Fibroblast of skin of left biceps (primary cell): ENCODE results near the gene SYTL2.
"Not testable (repeated sequence)": the region's sequence is repeated elsewhere in the genome, so short reads cannot be mapped to it uniquely, and the experiment has no call there.

Source experiments
- DNase-seq, 2 experiments: peaks; one replicate each; pipeline ENCODE4 v3.0.0-alpha.2; 2013; ENCODE audit warnings: low read depth in 2 of 2

SYTL2 gene

DNA sequence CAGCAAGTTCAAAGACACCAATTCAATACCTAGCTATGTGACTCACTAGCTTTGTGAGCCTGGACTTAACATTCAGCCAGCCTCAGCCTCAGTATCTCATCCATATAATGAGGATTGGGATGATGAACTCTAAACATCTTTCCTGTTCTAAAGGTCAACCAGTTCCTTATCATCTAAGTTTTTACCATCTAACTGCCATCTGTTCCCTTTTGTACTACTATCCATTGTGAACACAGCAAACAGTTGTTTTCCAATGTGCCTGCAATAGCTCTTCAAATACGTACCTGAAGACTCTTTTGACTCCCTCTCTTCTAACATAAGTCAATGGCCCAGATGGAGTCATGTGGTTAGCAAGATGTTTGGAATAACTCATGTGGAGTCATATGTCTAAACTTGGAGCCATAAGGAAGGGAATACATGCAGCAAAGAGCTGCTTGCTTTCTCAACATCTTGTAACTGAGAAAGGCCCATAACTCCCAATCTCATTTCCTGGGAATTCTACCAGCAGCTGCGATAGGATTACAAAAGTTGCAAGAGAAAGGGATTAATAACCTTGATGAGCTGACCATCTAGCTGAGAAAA lies 19.4 kb downstream of the SYTL2 start:
- no peak for DNase-seq

DNA sequence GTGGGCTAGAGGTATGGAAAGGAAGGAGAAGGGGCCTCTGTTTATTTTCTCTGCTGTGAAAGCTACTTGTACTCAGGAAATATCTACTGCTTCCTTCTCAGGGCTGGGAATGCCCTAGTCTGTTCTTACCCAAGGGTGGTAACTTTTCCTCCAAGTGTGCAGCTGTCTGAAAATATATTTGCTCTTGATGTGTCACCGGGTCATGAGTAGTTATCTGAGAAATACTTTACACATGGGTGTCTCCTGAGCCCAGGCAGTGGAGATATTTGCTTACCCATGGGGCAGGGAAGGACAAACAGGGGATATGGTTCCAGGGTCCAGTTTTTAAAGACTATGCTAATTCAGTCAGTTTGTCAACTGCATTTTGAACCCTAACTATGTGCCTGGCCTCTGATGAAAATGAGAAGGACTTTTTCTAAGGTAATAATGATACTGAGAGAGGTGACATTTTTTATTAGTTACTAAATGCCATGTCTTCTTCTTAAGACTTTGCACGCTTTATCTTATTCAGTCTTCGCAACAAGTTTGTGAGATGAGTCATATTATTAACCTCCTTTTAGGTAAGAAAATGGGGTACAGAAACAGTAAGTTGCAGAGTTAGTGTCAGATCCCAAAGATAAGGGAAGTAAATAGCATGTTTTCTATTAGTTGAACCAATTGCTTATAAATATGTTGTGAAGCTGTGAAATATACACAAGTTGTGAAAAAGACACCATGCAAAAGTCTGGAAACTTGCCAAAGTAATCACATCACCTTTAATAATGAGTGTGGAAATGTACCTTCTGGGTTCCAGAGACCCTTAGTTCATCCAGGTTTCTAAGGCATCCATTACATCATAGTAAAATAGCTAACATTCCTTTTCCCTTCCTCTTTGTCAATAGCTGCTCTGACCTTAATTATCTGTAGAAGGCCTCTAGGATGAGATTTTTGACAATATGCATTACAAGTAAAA lies 22.9 kb downstream of the SYTL2 start:
- no peak for DNase-seq

DNA sequence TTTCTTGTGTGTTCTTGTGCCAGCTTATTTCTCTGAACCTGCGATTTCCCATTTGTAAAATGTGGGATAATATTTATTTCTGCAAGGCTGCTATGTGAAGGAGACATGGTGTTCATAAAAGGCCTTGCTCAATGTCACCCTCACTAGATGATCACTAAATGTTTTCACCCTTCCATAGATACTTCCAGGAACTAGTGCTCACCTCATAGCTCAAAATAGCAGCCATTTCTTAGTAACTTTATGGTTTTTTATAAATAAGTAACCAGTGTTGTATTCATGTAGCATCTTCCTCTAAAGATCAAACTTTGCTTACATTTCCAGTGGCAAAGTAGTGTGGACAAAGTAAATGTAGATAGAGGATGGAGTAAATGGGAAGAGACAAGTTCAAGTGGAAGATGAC lies 23.8 kb downstream of the SYTL2 start:
- DNase-seq = no peak

DNA sequence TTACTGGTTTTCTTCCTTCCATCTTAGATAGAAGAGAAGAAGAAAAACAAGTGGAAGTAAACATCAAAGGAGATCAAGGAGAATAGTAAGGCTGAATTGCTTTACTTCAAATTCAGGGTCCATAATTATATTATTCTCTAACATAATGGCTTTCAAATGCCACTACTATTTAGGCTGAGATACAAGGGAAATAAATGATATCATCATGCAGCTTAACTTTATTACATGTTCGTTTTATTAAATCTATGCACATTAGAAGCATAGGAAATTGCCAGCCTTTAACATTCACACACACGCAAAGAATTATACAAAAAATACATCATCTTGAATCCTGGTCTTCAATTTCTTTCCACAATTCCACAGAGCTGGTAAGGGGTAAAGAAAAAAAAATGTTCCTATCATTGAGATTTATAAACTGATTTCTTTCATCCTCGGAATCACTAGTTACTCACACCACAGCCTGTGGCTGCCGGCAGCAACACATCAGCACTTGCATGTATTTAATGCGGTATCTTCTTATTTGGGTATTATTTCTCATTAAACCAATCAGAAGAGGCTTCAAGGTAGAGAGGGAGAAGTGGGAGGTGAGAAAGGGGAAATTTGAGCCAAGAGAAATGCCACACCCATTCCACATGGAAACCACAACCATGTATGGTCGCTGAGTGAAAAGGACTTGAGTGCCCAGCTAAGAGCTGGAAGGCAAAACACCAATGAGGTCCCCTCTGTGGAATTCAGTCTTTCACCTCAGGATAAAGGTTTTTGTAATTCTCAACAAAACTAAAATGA lies 26.3 kb downstream of the SYTL2 start:
- DNase-seq = no peak

DNA sequence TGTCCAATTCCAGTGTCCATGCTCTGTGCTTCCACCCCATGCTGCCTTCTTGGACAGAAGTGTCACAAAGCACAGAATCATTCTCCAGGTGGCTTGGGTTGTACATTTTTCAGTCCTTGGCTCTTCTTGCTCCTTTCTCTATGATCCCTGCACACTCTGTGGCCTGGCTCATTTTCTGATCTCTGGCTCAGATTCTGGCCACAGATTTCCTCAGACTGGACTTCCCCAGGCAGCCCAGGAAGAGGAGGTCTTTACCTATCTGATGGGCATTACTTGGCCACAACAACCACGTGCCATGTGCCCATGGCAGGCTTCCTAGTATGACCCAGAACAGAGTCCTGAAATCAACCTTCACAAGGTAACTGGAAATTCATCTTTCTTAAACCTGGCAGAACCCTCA lies 27.2 kb downstream of the SYTL2 start:
- no peak for DNase-seq

DNA sequence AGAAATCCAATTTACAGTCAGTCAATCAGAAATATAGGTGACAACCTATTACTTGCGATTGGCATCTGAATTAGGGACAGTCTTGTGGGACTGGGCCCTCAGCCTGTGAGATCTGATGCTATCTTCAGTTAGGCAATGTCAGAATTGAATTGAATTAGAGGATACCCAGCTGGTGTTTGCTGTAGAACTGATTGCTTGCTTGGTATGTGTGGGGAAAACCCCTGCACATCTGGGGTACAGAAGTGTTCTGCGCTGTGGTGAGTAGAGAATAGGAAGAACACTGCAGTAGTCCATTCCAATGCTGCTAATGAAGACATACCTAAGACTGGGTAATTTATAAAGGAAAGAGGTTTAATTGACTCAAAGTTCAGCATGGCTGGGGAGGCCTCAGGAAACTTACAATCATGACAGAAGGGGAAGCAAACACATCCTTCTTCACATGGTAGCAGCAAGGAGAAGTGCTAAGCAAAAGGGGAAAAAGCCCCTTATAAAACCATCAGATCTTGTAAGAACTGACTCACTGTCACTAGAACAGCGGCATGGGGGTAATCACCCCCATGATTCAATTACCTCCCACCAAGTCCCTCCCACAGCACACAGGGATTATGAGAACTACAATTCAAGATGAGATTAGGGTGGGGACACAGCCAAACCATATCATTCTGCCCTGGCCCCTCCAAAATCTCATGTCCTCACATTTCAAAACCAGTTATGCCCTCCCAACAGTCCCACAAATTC lies 30.0 kb downstream of the SYTL2 start:
- not testable (repeated sequence) for DNase-seq

DNA sequence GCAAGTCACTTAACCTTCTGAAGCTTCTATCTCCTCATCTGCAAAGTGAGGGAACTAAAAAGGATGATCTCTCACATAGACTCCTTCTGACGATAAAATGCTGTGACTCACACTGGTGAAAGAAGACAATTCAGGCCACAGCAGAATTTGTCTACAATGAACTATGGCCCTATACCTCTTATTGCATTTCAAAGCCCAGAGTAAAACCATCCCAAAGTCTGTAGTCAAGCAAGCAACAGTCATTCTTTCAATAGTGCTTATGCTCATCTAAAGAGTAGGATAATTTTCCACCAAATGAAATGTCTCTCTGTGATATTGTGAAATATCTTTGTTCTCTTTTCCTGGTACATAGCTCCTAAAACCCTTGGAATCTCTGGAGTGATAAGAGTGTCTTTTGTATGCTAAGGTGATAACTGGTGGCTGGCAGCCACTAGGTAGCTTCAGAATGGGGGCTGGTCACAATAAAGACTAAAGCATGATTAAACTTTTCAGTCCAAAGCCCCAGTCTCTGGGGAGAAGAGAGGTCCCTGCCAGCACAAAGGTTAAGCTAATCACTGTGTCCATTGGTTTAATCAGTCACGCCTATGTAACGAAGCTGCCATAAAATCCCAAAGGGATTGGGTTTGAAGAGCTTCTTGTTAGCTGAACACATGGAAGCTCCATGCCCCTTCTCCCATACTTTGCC lies 30.8 kb downstream of the SYTL2 start:
- DNase-seq = no peak

DNA sequence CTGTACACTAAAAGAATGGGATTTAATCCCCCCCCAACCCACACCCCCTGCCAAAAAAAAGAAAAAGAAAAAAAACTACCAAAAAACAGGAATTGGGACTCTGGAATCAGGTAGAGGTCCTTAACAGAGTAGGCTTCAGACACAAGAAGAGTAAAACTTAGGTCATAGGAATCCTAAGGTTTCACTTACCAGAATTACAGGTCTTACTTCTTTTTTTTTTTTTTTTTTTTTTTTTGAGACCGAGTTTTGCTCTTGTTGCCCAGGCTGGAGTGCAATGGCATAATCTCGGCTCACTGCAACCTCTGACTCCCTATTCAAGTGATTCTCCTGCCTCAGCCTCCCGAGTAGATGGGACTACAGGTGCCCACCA lies 33.4 kb downstream of the SYTL2 start:
- not testable (repeated sequence) for DNase-seq

DNA sequence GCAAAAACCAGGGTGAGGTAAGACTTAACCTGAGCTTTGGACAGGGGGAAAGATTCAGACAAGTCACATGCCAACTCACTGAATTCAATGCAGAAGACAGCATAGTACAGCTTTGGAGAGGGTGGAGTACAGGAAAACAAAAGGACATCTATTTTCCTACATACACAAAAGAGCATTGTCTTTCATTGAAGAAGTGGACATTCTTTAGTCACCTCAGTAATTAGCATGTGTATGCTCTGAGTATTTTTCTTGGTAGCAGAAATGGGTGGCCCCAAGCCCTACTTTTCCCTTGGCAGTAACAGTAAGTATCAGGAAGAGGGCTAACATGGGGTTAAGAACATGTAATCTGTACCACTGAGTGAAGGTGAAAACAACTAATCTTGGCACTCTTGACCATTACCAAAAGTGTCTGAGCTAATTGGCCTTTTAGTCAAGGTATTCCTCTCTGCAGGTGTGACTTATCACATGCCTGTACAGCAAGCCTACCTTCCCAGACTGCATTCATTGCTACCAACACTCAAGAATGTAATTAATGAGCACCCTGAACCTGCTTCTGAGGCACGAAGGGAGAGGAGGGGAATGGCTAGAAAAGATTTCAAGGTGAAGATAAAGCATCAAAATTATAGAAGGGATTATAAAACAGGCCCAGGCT lies 33.9 kb downstream of the SYTL2 start:
- DNase-seq = no peak

DNA sequence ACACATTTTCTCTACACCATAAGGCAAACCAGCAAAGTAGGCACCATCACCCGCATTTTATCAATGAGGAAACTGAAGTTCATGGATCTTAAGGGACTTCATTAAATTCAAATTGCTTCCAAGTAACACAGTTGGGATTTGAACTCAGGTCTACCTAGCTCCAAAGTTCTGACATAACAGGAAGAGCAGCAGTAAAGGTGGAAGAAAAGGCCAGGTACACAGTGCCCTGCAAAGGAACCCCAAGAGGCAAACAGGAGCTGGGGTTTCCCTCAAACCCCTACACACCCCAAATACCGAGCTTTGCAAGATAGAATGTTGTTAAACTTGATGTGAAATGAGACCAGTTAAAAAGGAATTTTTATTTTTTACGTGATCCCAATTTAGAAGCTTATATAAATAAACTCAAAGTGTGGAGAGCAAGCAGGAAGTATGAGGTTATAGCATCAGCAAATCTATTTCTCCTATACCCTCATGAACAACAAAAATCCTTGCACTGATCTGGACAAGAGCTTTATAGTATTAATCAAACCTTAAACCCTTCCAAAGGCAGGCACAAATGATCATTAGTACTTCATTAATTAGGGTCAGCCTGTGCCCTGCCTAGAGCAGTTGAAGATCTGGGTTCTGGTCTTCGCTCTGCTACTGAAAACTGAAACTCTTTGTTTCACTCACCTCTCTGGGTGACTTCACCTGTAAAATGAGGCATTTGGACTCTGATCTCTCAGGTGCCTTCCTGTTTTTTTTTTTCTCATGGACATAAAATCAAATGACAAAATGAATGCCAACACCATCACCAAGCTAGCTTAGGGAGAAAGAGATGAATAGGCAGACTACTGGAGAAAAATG lies 36.5 kb downstream of the SYTL2 start:
- no peak for DNase-seq

DNA sequence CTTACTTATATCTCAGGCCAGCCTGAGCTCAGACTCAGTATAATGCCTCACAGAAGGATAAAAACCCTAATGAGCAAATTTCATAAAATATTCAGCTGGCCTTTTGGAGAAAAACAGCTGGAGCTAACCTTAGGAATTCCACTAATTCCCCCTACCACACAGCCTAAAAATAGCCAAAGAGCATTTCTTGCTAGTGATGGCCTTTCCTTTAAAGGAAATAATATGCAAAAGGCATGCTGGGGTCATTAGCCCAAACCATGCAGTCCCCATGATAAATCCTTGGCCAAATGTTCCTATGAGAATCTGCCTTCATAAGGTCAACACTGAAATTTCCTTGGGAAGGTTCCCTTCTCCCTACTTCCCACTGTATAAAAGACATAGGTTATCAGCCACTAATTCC lies 38.2 kb downstream of the SYTL2 start:
- DNase-seq = peak; percentile 72 to 75

DNA sequence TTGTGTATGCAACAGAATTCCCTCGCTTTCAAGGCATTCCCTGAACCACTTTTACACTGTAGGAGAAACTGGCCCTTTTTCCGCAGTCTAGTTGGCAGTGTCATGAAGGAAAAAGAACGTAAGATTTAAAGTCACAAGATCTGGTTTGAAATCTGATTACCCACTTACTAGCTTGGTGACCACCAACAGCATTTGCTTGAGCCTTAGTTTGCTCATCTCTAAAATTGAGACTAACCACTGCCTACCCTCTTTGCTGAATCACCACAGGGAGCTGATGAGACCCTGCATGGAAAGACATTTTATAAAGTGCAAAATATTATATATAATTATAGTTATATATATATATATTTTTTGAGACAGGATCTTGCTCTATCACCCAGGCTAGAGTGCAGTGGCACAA lies 39.4 kb downstream of the SYTL2 start:
- no peak for DNase-seq

DNA sequence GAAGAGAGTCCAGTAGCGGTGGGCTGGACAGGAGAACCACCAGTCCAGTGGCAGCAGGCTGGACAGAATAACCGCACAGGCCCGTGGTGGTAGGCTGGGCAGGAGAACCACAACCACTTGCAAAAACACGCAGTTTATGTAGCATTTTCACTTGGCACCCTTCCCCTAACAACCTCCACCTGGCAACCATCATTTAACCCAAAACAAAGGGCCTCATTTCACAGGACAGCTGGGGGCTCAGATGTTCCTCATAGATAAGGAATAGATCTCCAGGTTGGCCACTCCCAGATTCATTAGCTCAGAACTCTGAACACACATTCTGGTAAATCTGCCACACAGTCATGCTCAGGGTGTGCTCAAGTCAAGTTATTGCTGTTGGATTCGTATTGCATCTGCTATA lies 41.2 kb downstream of the SYTL2 start:
- no peak for DNase-seq

DNA sequence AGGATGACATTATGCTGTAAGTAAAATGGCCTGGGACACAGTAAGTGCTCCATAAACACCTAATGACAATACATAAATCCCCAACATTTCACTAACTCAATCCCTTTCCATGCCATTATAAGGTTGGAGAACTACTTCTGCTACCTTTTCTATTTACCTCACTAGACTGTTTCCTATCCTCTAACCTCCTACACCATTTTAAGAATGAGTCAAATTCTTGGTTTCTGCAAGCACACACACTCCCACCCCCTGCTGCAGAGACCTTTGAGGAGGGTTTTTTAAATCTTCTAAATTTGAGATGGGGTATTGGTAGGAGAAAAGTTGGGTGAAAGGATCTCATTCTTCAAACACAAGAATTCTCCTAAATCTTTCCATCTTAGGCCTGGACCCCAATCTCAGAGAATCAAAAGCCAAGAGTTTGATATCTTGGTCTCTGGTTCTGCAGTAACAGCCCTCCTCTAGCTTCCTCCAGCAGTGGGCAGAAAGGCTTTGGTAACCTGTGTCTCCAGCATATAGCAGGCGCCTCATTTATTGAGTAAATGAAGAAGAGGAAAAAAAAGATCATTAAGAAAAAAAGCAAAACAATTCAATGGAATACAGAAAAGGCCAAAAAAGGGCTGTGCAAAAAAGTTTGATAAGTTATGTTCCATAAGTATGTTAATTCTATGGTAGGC lies 42.3 kb downstream of the SYTL2 start:
- no peak for DNase-seq

DNA sequence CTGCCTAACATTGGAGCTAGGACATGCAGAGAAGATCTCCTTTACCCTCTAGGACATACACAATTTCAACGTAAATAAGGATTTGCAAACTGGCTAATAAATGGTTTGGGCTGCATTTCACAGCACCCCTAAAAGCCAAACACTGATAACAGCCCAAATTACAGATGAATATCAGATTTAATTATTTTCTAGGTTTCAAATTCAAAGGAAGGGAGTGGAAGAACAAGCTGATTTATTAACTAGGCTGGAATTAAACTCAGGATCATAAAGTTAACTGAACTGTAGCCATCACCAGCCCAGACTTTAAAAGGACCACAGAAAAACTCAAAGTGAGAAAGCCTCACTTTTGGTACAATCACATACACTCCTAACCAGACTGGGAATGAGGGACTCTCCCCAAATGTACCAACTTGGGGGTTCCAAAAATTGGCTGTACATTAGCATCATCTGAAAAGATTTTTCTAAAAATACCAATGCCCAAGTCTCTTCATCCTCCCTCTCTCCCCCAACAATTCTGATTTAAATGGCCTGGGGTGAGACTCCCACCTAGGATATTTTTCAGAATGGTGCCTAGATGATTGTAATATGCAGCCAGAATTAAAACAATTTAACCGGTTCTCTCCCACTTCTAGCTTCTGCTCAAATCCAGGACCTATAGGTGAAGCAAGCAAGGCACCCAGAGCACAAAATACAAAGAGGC lies 43.5 kb downstream of the SYTL2 start:
- no peak for DNase-seq

DNA sequence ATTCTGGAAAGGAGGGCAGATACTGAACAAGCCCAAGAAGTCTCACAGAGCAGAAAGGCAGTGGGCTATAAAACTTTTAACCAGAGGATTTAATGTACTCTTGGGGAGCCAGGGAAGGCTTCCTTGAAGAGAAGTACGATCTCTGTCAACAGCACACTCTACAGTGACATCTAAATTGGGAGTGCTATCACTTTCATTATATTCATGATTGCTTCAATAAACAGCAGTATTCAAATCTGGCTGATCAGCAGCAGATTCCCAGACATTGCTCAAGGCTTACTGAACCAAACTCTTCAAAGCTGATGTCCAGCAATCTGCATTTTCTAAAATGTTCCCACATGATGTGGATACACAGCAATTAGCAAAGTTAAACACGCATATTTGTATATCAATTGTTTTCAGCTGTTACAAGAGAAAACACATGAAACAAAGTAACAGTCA lies 44.2 kb downstream of the SYTL2 start:
- DNase-seq = no peak

DNA sequence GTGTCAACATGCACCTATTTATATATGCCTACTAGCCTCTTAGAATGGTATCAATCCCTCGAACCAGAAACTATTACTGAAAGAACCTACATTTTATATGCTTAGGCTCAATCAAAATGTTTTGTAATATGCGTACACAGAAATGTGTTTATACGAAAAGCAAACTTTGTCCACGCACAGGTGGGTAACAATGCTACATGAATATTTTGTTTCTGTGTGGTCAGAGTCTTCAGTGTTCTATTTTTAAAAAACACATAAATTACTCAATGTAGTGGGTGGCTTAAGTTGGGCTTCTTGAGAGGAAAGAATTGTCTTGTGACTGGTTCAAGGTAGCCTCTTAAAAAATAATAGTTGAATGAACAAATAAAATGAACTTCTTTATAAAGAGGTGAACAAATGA lies 46.1 kb downstream of the SYTL2 start:
- no peak for DNase-seq

DNA sequence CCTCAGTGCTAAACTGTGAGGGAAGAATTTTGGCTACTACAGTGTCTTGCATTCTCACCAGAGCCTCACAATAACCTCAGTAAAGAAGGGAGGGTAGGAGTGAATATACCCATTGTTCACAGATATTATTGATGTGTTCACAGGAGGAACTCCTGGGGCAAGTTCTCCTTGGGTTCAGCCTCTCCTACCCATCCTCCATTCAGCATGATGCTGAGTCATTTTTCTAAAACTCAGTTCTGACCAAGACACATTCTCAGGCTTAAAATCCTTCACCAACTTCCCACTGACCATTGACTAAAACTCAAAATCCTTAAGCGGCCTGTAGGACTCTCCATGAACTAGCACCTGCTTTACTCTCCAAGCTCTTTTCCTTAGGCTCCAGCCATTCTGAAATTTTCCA lies 48.7 kb downstream of the SYTL2 start:
- DNase-seq = no peak

DNA sequence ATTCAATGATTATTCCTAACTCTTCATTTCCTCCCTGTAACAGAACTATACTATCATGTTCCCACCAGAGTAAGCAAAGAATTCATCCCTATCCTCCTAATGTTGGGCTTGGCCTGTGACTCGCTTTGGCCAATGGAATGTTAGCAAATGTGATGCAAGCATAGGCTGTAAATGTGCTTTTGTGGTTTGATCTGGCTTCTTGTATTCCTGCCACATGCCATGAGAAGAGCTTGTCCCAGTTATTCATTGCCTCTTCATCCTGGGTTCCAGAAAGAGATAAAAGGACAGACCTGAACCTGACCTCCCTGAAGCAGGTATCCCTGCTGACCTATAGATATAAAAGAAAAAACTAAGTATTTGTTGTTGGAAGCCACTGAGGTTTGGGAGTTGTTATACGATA lies 51.0 kb downstream of the SYTL2 start:
- DNase-seq = peak; percentile 76 to 78
